Stomach (tissue), 9 donors: ENCODE results near the gene ELOVL5. TPM values are rescaled to one million over a fixed set of nuclear protein-coding genes. Genes with fewer than 3 reads are reported as not detected.
A peak's percentile ranks its signal among the peaks of the same experiment; 100 is the strongest.
"Not testable (repeated sequence)": the region's sequence is repeated elsewhere in the genome, so short reads cannot be mapped to it uniquely, and the experiment has no call there.

Experiments
- DNase-seq, 2 donors: peaks; one replicate each; pipeline versions ENCODE4 v3.0.0 to v3.0.0-alpha.2; 2013 to 2019
- H3K27ac ChIP-seq, 5 donors: fragments of 200-600 bp in 4 of 5; sonication (generic) in 4 of 5; one replicate each; pipeline ENCODE4 v1.5.1; 2013 to 2019; ENCODE audit warnings: mild to moderate bottlenecking in 1 of 5, moderate library complexity in 1 of 5
- H3K27me3 ChIP-seq, 3 donors: fragments of 200-600 bp; sonication (generic); one replicate each; pipeline ENCODE4 v1.5.1; 2017 to 2019; ENCODE audit warnings: mixed run types in 1 of 3
- H3K36me3 ChIP-seq, 4 donors: fragments of 200-600 bp; sonication (generic); 1 replicate in 3 of 4; 2 replicates in 1 of 4; pipeline ENCODE4 v1.5.1; 2016 to 2019
- H3K4me1 ChIP-seq, 4 donors: fragments of 200-600 bp; sonication (generic); one replicate each; pipeline ENCODE4 v1.5.1; 2016 to 2019
- H3K4me3 ChIP-seq, 4 donors: fragments of 200-600 bp; sonication (generic) in 3 of 4; one replicate each; pipeline ENCODE4 v1.5.1; 2016 to 2019; ENCODE audit warnings: mild to moderate bottlenecking in 1 of 4
- H3K9me3 ChIP-seq, 4 donors: fragments of 200-600 bp; sonication (generic); one replicate each; pipeline ENCODE4 v1.5.1; 2016 to 2019
- CTCF ChIP-seq, 7 experiments: fragments of 450-650 bp in 4 of 7; fragments of 200-600 bp in 3 of 7; sonication (generic) in 3 of 7; IDR thresholded peaks; one replicate each; pipeline ENCODE4 v1.5.1; 2016 to 2019; ENCODE audit warnings: antibody characterized with exemption in 7 of 7, control low read depth in 2 of 7, mild to moderate bottlenecking in 1 of 7
- EP300 ChIP-seq: sonication (generic); formaldehyde crosslinking; IDR thresholded peaks from one replicate; pipeline ENCODE4 v1.6.1; 2017; ENCODE audit warnings: antibody characterized with exemption
- POLR2A ChIP-seq, 4 donors: fragments of 450-650 bp; IDR thresholded peaks; one replicate each; pipeline ENCODE4 v1.6.1; 2016; ENCODE audit warnings: antibody characterized with exemption in 4 of 4, control low read depth in 2 of 4, mild to moderate bottlenecking in 1 of 4, moderate library complexity in 1 of 4
- POLR2AphosphoS5 ChIP-seq, 3 donors: sonication (generic); formaldehyde crosslinking; IDR thresholded peaks; one replicate each; pipeline ENCODE4 v1.6.1; 2016; ENCODE audit warnings: antibody characterized with exemption in 3 of 3
- WGBS, 5 donors: extraction: QIAGEN DNeasy Blood & Tissue Kit in 3 of 5; methylation state at CpG; one replicate each; pipeline versions ENCODE4 v1.1.5 to v1.1.7; 2013 to 2018; 5-methylcytosine and 5-hydroxymethylcytosine counted together
- intact Hi-C: fragments of 100-400 bp; cut with DNase I; formaldehyde crosslinking; loops from one replicate; pipeline ENCODE4 v1.15.1; 2023; ENCODE audit warnings: low total_unique reads
- polyA plus RNA-seq, 3 donors: library from polyadenylated mRNA; stranded (reverse); fragments of 200-250 nt; gene quantifications; one replicate each; pipeline ENCODE4 v1.2.3, GENCODE V29; 2013
- total RNA-seq, 5 donors: library from RNA; depleted of rRNA; stranded (reverse); fragments of >200 nt; gene quantifications; one replicate each; pipeline versions ENCODE4 v1.1.0 to v1.2.3, GENCODE V29; 2014 to 2016
- donor health status: healthy with polysubstance abuse.
- donor health status: Bipolar disorder and iron deficiency.
- donor health status: healthy.

ELOVL5 gene
- total and polyA plus RNA-seq, 8 donors, result 2.6 to 57.8 (median 12.8) TPM

GRCh38 chr6:53317861-53318260 is 30.9 kb downstream of the ELOVL5 start:
- Histone ChIP-seq H3K27ac (no peak overlapping the region), H3K4me3 (no peak overlapping the region), H3K36me3 (no peaks in the 10 kb centered on the region), H3K27me3 (no peaks in the 10 kb centered on the region), H3K4me1 (peaks cover 0 to 48% (median 29%) of the 10 kb centered on the region in 4 donors), H3K9me3 (no peaks in the 10 kb centered on the region)
- intact Hi-C loops, result no loop called here
- TF ChIP-seq POLR2A (IDR thresholded peaks at IDR 0.05) (no peak), EP300 (no peak), POLR2AphosphoS5 (IDR thresholded peaks at IDR 0.05) (no peak), CTCF (IDR thresholded peaks at IDR 0.05) (no peak)
- no peak for DNase-seq
- 70 to 95% (median 90%) methylated on average over 2 of the region's 2 CpGs for WGBS, 5 donors

DNA sequence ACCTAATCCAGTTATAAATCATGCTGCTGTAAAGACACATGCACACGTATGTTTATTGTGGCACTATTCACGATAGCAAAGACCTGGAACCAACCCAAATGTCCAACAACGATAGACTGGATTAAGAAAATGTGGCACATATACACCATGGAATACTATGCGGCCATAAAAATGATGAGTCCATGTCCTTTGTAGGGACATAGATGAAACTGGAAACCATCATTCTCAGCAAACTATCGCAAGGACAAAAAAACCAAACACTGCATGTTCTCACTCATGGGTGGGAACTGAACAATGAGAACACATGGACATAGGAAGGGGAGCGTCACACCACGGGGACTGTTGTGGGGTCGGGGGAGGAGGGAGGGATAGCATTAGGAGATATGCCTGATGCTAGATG is 31.5 kb downstream of the ELOVL5 start:
- H3K9me3 ChIP-seq, H3K36me3 ChIP-seq, intact Hi-C loops, H3K27me3 ChIP-seq, DNase-seq, H3K4me3 ChIP-seq, H3K27ac ChIP-seq: not testable (repeated sequence)
- peaks cover 0 to 43% (median 23%) of the 10 kb centered on the region in 4 donors for H3K4me1 ChIP-seq
- WGBS, 5 donors, result 81 to 85% (median 84%) methylated on average over 8 of the region's 8 CpGs

GRCh38 chr6:53316142-53316541 is 32.6 kb downstream of the ELOVL5 start:
- intact Hi-C loops, result no loop called here
- H3K4me1 ChIP-seq, result peaks cover 0 to 32% (median 16%) of the 10 kb centered on the region in 4 donors
- H3K9me3 ChIP-seq, result no peaks in the 10 kb centered on the region
- TF ChIP-seq EP300 (no peak), POLR2A (IDR thresholded peaks at IDR 0.05) (no peak), POLR2AphosphoS5 (IDR thresholded peaks at IDR 0.05) (no peak), CTCF (IDR thresholded peaks at IDR 0.05) (no peak)
- H3K36me3 ChIP-seq, result no peaks in the 10 kb centered on the region
- H3K27me3 ChIP-seq, result no peaks in the 10 kb centered on the region
- DNase-seq, result no peak
- H3K27ac ChIP-seq, result no peak overlapping the region
- no peak overlapping the region for H3K4me3 ChIP-seq

DNA sequence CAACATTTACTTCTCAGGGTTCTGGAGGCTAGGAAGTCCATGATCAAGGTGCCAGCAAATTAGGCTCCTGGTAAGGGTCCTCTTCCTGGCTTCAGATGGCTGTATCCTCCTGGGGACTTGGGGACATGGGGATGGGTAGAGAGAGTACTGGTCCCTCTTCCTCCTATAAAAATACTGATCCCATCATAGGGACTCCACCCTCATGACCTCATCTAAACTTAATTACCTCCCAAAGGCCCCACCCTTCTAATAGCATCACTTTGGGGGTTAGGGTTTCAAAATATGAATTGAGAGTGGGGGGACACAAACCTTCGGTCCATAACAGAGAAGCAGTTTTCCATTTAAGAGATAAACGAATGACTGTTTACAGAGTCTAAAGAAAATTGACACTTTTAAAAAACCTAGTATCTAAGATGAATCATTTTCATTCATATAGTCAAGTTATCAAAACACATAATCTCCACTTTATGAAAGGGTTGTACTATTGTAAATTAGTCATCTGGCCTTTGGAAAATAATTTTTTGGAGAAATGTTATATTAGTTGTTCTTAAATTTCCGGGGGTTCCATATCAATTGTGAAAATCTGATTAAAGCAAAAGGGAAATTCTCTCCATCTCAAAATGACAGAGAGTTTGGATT is 33.5 kb downstream of the ELOVL5 start:
- Histone ChIP-seq H3K27ac (no peak overlapping the region), H3K36me3 (no peaks in the 10 kb centered on the region), H3K9me3 (no peaks in the 10 kb centered on the region), H3K27me3 (no peaks in the 10 kb centered on the region), H3K4me3 (no peak overlapping the region), H3K4me1 (peaks cover 0 to 38% (median 19%) of the 10 kb centered on the region in 4 donors)
- no peak for TF ChIP-seq EP300
- no peak for TF ChIP-seq POLR2AphosphoS5 (IDR thresholded peaks at IDR 0.05)
- TF ChIP-seq POLR2A (IDR thresholded peaks at IDR 0.05), result no peak
- TF ChIP-seq CTCF (IDR thresholded peaks at IDR 0.05), result no peak
- intact Hi-C loops, result no loop called here
- 64 to 73% (median 67%) methylated on average over 3 of the region's 3 CpGs for WGBS, 5 donors
- DNase-seq, result no peak

DNA sequence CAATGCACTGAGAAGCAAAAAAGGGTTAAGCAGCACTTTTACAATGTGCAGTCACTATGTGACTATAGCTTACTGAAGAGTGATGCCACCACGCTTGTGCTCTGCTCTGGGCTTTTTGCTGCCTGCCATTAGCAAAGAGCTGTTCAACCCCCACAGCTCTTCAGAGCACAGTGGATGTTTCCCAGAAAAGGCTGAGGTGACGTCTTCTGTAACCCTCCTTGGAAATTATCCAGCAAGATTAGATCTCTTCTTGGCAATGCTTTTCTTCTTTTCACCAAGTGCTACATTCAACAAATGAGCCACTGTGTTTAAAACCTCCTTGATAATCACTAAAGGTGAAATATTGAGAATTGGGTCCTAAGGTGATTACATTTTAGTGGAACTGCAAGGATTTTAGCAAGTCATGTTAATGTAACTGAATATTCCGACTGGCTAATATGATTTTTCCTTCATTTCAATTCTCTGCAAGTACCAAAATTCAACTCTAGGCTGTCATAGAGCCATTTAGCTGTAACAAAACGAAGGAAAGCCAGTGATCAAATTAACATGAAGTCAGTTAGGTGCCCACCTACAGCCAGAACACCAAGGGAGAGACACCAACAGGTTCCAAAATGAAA is 34.9 kb downstream of the ELOVL5 start:
- intact Hi-C loops, result no loop called here
- TF ChIP-seq CTCF (IDR thresholded peaks at IDR 0.05), result no peak
- peak; percentile 47 for TF ChIP-seq EP300
- TF ChIP-seq POLR2A (IDR thresholded peaks at IDR 0.05), result no peak
- TF ChIP-seq POLR2AphosphoS5 (IDR thresholded peaks at IDR 0.05), result peak in 1 of 3 donors; percentile 61
- H3K4me1 ChIP-seq, result peaks cover 4 to 49% (median 26%) of the 10 kb centered on the region in 4 donors
- H3K36me3 ChIP-seq, result no peaks in the 10 kb centered on the region
- DNase-seq, result no peak
- no peak overlapping the region for H3K4me3 ChIP-seq
- 53 to 60% (median 57%) methylated on average over 4 of the region's 4 CpGs for whole genome bisulfite sequencing, 5 donors
- peak overlapping the region in 1 of 5 donors; percentile 44 for H3K27ac ChIP-seq
- H3K9me3 ChIP-seq, result no peaks in the 10 kb centered on the region
- H3K27me3 ChIP-seq, result no peaks in the 10 kb centered on the region
